NCI-H146 treated with DMSO at 0.1 percent for 48 hours (cell line): ENCODE measurements around the gene PDPR.
"Not testable (repeated sequence)": the region's sequence is repeated elsewhere in the genome, so short reads cannot be mapped to it uniquely, and the experiment has no call there.

Experiments used
- DNase-seq: peaks from one replicate; lab custom pipeline; 2025; ENCODE audit not compliant: unreplicated experiment; lab: John Stamatoyannopoulos, UW

PDPR gene

GRCh38 chr16:70113982-70114826 lies at the start of gene PDPR:
PDPR (plus strand) TSS chr16:70114332; CDS start chr16:70120493, 6,161 bp downstream.
- DNase-seq: peak; percentile 54

- not testable (repeated sequence) for DNase-seq
Observed at GRCh38 chr16:70064841-70065370, 49.2 kb upstream of the PDPR start.

DNA sequence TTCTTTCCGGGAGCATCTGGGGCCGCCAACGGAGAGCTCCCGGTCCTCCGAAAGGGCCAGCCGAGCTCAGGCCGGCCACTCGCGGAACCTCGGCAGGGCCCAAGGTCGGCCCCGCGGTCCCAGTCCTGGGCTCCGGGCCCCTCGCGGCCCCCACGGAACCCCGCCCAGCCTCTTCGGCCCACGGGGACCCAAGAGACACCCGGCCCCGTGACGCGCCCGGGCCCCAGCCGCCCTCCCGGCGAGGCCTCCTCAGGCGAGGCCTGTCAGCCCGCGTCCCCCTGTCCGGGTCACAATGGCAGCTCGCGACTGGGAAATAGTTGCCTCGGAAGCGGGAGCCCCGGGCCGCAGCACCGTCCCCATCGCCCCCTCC lies 48.8 kb upstream of the PDPR start:
- DNase-seq: not testable (repeated sequence)

- peak; percentile 64 for DNase-seq
Observed at GRCh38 chr16:70065746-70066658, 48.1 kb upstream of the PDPR start.

DNA sequence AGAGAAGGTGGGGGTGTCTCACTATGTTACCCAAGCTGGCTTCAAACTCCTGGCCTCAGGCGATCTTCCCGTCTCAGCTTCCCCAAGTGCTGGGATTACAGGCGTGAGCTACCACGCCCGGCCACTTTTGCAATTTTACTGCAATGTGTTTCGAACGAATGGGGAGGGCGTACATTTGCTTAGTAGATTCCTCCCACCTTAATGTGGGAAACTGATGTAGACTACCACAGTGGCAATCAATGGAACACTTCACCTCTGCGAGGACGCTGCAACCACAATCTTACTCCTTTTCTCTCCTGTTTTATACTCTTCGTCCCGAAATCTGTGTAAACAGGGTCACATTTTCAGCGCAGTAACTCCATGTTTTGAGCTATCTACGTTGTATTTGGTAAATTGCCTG lies 47.4 kb upstream of the PDPR start:
- not testable (repeated sequence) for DNase-seq

DNA sequence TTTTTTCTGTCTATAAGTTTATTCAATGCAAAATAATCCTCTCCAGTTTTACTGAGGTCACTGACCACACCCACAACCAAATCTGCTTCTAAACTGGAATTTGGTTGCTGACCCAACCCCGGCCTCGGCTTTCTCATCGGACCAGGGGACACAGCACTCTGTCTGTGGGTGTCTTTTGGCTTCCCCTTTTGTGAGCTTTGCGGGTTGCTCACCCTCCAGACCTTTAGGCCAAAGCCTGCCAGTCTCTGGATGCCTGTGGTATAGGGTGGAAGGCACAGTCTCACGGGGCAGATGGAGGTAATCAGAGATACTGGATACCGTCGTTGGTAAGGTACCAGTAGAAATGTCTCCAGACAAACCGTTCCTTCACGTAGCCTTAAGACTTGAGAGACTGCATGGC lies 35.1 kb upstream of the PDPR start:
- DNase-seq: not testable (repeated sequence)

GRCh38 chr16:70081219-70081618 lies 32.9 kb upstream of the PDPR start:
- not testable (repeated sequence) for DNase-seq

DNA sequence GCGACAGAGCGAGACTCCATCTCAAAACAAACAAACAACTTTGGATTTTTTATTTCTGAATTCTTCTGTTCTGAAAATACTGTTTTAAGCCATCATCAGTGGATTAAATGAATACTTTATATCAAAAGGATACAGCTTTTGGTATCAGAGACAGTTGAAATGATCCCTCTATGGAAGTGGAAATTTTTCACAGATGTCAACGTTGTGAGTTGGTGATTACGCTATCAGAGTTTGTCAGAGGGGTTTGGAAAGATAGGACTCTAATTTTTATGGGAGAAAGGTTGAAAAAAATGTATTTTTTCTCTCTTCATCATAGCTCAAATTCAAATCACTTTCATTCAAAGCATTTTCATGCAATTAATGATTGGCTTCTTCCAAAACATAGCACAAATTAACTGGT lies 30.2 kb upstream of the PDPR start:
- DNase-seq: not testable (repeated sequence)

DNA sequence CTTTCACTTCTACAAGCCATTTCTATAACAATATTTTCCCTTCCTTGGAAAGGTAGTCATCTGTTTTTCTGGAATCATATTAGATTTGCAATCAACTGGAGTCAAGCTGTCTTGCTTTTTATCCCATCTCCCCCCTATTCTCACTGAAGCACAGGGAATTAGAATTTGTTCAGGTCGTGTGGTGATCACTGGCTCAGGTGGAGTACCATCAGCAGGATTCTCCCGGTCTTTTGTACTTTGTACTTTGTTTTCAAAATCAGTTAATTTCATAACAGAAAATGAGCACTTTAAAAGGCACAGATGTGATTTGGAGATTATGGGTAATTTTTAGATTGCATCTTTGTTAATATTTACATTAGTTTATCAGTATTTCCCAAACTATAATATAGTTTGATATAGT lies 26.0 kb upstream of the PDPR start:
- not testable (repeated sequence) for DNase-seq

DNA sequence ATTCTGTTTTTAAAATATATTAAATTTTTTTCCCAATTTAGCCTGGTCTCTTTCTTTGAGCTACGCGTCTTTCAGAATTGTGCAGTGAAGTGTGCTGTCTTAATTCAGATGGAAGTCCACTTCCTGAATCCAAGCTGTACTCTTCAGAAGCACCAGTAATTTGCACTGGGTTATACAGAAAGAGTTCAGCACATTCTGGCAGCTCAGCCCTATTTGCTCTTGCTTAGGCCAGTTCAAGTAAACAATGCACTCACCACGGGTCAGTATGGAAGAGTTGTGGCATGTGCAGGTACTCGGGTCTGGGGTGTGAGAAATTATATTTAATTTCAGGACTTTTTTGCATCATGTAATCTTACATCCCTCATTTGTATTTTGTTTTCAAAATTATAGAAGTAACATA lies 25.3 kb upstream of the PDPR start:
- DNase-seq: not testable (repeated sequence)

DNA sequence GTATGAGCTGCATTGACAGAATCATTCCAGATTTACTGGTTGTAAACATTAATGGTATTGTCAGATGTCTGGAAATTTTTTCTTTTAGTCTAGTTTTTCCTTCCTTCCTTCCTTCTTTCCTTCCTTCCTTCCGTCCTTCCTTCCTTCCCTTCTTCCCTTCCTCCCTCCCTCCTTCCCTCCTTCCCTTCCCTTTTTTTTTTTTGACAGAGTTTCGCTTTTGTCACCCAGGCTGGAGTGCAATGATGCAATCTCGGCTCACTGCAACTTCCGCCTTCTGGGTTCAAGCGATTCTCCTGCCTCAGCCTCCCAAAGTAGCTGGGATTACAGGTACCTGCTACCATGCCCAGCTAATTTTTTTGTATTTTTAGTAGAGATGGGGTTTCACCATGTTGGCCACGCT lies 24.8 kb upstream of the PDPR start:
- not testable (repeated sequence) for DNase-seq

DNA sequence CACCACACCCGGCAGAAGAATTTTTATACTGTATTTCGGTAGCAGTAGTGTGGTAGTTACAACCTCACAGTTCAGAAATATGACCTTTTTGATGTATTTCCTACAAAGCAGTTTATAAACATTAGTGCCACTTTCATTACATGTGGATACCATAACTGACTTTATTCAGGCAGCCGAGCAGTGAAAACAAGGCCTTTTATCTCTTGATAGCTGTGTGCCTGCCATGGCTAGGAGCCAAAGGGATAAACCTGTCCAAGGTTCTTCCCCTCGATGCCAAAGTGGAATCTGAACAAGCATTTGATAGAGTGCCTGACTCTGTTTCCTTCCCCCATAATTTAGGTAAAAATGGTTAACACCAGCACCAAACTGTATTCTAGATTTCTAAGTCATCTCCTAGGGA lies 23.0 kb upstream of the PDPR start:
- not testable (repeated sequence) for DNase-seq

GRCh38 chr16:70094096-70094495 lies 20.0 kb upstream of the PDPR start:
- DNase-seq: not testable (repeated sequence)

GRCh38 chr16:70109583-70110279 lies 4.4 kb upstream of the PDPR start:
- not testable (repeated sequence) for DNase-seq

DNA sequence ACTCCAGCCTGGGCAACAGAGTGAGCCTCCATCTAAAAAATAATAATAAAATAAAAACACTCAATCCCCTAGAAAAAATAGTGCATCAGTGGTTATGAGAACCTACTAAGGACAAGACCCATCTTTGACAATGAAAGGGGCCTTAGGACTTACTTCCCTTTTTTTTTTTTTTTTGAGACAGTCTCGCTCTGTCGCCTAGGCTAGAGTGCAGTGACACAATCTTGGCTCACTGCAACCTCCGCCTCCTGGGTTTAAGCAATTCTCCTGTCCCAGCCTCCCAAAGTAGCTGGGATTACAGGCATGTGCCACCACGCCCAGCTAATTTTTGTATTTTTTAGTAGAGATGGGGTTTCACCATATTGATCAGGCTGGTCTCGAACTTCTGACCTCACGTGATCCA lies 2.0 kb upstream of the PDPR start:
- DNase-seq: not testable (repeated sequence)

GRCh38 chr16:70113599-70113981 lies 542 bp upstream of the PDPR start:
- not testable (repeated sequence) for DNase-seq

GRCh38 chr16:70118354-70118753 lies 4.2 kb downstream of the PDPR start:
- DNase-seq: not testable (repeated sequence)

- not testable (repeated sequence) for DNase-seq
Observed at GRCh38 chr16:70118776-70119175, 4.6 kb downstream of the PDPR start.

GRCh38 chr16:70120398-70120797 lies 6.3 kb downstream of the PDPR start:
- DNase-seq: not testable (repeated sequence)

GRCh38 chr16:70123822-70124221 lies 9.7 kb downstream of the PDPR start:
- DNase-seq: not testable (repeated sequence)

- DNase-seq: not testable (repeated sequence)
Observed at GRCh38 chr16:70126226-70126625, 12.1 kb downstream of the PDPR start.
